ENCODE data around the gene ZNF507. TPM values are rescaled to one million over a fixed set of nuclear protein-coding genes. Genes with fewer than 3 reads are reported as not detected.

ZNF507 gene
- total RNA-seq, 1 donor from 2014 or later, result 6.4 TPM

GRCh38 chr19:32308431-32309077 lies 36.9 kb upstream of the ZNF507 start:
- Histone ChIP-seq H3K36me3 (no peaks in the 10 kb centered on the region), H3K27me3 (no peaks in the 10 kb centered on the region), H3K9me3 (no peaks in the 10 kb centered on the region), H3K4me1 (no peaks in the 10 kb centered on the region), H3K27ac (no peak overlapping the region), H3K4me3 (no peak overlapping the region)
- intact Hi-C loops (cut with DNase I), result no loop called here
- DNase-seq (ENCODE audit: low spot score in 2 of 2), result no peak
- no peak for TF ChIP-seq CTCF (IDR thresholded peaks at IDR 0.05)

GRCh38 chr19:32309711-32310390 lies 35.6 kb upstream of the ZNF507 start:
- Histone ChIP-seq H3K4me3 (no peak overlapping the region), H3K4me1 (no peaks in the 10 kb centered on the region), H3K9me3 (no peaks in the 10 kb centered on the region), H3K36me3 (no peaks in the 10 kb centered on the region), H3K27me3 (no peaks in the 10 kb centered on the region), H3K27ac (no peak overlapping the region)
- DNase-seq (ENCODE audit: low spot score in 2 of 2), result no peak
- TF ChIP-seq CTCF (IDR thresholded peaks at IDR 0.05), result no peak
- intact Hi-C loops (cut with DNase I), result no loop called here

- intact Hi-C loops (cut with DNase I), result no loop called here
Observed at GRCh38 chr19:32311371-32311770, 34.0 kb upstream of the ZNF507 start.

GRCh38 chr19:32313569-32314265 lies 31.7 kb upstream of the ZNF507 start:
- no peaks in the 10 kb centered on the region for H3K4me1 ChIP-seq
- no peaks in the 10 kb centered on the region for H3K27me3 ChIP-seq
- no peak overlapping the region for H3K4me3 ChIP-seq
- no peak for DNase-seq (ENCODE audit: low spot score in 2 of 2)
- TF ChIP-seq CTCF (IDR thresholded peaks at IDR 0.05), result no peak
- no peaks in the 10 kb centered on the region for H3K36me3 ChIP-seq
- H3K9me3 ChIP-seq, result no peaks in the 10 kb centered on the region
- H3K27ac ChIP-seq, result no peak overlapping the region
- intact Hi-C loops (cut with DNase I), result no loop called here

More at GRCh38 chr19:32311371-32311770, 34.0 kb upstream of the ZNF507 start:
- DNase-seq (ENCODE audit: low spot score in 2 of 2), result no peak
- Histone ChIP-seq H3K27ac (no peak overlapping the region), H3K36me3 (no peaks in the 10 kb centered on the region), H3K9me3 (no peaks in the 10 kb centered on the region), H3K27me3 (no peaks in the 10 kb centered on the region), H3K4me1 (no peaks in the 10 kb centered on the region), H3K4me3 (no peak overlapping the region)
- no peak for TF ChIP-seq CTCF (IDR thresholded peaks at IDR 0.05)

- no peak overlapping the region for H3K4me3 ChIP-seq
- no peaks in the 10 kb centered on the region for H3K27me3 ChIP-seq
- no peak overlapping the region for H3K27ac ChIP-seq
- H3K9me3 ChIP-seq, result no peaks in the 10 kb centered on the region
- no peak for DNase-seq (ENCODE audit: low spot score in 2 of 2)
- no peaks in the 10 kb centered on the region for H3K36me3 ChIP-seq
- no peaks in the 10 kb centered on the region for H3K4me1 ChIP-seq
- no peak for TF ChIP-seq CTCF (IDR thresholded peaks at IDR 0.05)
- intact Hi-C loops (cut with DNase I), result no loop called here
Observed at GRCh38 chr19:32316034-32316433, 29.4 kb upstream of the ZNF507 start.

Measured in ascending aorta (tissue), 2 donors.